ENCODE measurements around the gene AMMECR1. TPM values are rescaled to one million over a fixed set of nuclear protein-coding genes. Genes with fewer than 3 reads are reported as not detected.

AMMECR1 gene
- total and polyA plus RNA-seq, 2 of the 13 experiments (the other 11 are each of a cell fraction or from before 2014, with no cell fraction given), result 3.1 to 7.5 TPM

DNA sequence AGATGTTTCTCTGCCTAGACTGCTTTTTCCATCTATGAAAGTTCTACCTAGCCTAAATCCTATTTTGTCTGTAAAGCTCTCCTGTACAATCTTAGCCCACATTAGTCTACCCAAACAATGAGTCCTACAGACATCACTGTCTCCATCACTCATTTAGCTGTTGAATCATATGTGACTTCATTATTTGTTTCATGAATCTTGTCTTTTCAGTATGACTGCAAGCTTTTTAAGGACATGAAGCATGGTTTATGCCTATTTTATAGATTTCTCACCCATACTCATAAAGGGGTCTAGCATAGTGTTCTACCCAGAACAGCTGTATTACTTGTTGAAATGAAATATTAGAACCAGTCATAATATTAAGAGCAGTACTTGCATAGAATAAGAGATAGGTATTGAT, 13.0 kb downstream of the AMMECR1 start (continued):
- no peak for TF ChIP-seq PBX3 (CRISPR knock-in tag; IDR thresholded peaks at IDR 0.05; ENCODE audit: borderline replicate concordance)

DNA sequence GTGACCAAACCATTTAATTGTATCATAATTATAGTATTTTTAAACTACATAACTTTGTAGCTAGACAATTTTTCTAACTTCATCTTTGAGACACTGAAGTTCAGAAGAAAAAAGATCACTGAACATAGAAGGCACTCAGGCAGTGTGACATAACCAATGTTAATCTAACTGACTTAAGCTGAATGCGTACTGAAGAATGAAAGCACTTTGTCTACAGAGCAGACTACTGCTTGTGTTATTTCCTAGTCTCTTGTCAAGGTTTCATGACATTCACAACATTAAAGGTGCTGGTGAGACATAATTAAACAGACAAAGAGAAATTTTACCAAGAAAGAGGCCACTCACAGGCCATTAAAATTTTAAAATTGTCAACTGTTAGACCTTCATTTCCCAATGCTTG, 13.5 kb downstream of the AMMECR1 start:
- intact Hi-C loops (cut with micrococcal nuclease; ENCODE audit: unreplicated experiment) (no loop called here), in situ Hi-C loops (cut with HindIII; ENCODE audit: extremely low pct_ligation_motif_present, low pct_unique_long_range_greater_than_20kb) (no loop called here)
- no peaks in the 10 kb centered on the region for H3K27me3 ChIP-seq (ENCODE audit: control insufficient read depth in 1 of 2, insufficient read depth in 2 of 2, low read length in 2 of 2)
- FAIRE-seq (no peak), DNase-seq (ENCODE audit: low spot score) (no peak), ATAC-seq (no peak)
- no peak overlapping the region for H3K4me3 ChIP-seq (replicated peaks in 1 of 3; ENCODE audit: insufficient read depth in 1 of 3, low read depth in 2 of 3, low read length in 3 of 3)
- H2AFZ ChIP-seq (ENCODE audit: low read length), result no peak overlapping the region
- no peaks in the 10 kb centered on the region for H3K36me3 ChIP-seq (replicated peaks in 1 of 2; ENCODE audit: control insufficient read depth in 1 of 2, insufficient read depth in 2 of 2, low read length in 2 of 2)
- H4K20me1 ChIP-seq (ENCODE audit: insufficient read depth, low read length), result no peaks in the 10 kb centered on the region
- no peaks in the 10 kb centered on the region for H3K4me1 ChIP-seq (ENCODE audit: insufficient read depth, low read length)
- WGBS (ENCODE audit: low lambda C conversion rate), result 100% methylated on average over 1 of the region's 1 CpG
- H3K4me2 ChIP-seq (ENCODE audit: low read depth, low read length), result no peak overlapping the region
- H3K79me2 ChIP-seq (ENCODE audit: insufficient read depth, low read length), result no peaks in the 10 kb centered on the region
- no peak overlapping the region for H3K9ac ChIP-seq (ENCODE audit: insufficient read depth, low read depth, low read length)
- H3K9me3 ChIP-seq (ENCODE audit: low read length), result no peaks in the 10 kb centered on the region
- H3K27ac ChIP-seq (ENCODE audit: extremely low read length, insufficient read depth, low read length), result no peak overlapping the region
- ChIA-PET POLR2A (interaction anchor here (0.9 kb wide), 1 partner anchor 14 kb away, joined by 3 read pairs; the partner anchor contains the start of gene AMMECR1), CTCF (ENCODE audit: low intra/inter-chr PET ratio, low total read pairs) (no interaction called here)
- no TSS peak for BruUV-seq (replicated peaks)
- TF ChIP-seq SAFB2 (CRISPR knock-in tag; IDR thresholded peaks at IDR 0.05; ENCODE audit: borderline replicate concordance, low read depth) (no peak), ZNF749 (CRISPR knock-in tag; IDR thresholded peaks at IDR 0.05; ENCODE audit: borderline replicate concordance) (no peak), SYNCRIP (IDR thresholded peaks at IDR 0.05; ENCODE audit: insufficient read depth, low read depth, low read length) (no peak), ZNF256 (CRISPR knock-in tag; conservative IDR thresholded peaks at IDR 0.05) (no peak), ZBTB34 (CRISPR knock-in tag; IDR thresholded peaks at IDR 0.05) (no peak), ATAD3A (CRISPR knock-in tag; IDR thresholded peaks at IDR 0.05) (no peak), ATRX (CRISPR knock-in tag; IDR thresholded peaks at IDR 0.05; ENCODE audit: borderline replicate concordance) (no peak), SNAI1 (CRISPR knock-in tag; IDR thresholded peaks at IDR 0.05; ENCODE audit: borderline replicate concordance) (no peak), ZNF607 (CRISPR knock-in tag; IDR thresholded peaks at IDR 0.05; ENCODE audit: borderline replicate concordance) (no peak), ZBTB7A (CRISPR knock-in tag; IDR thresholded peaks at IDR 0.05) (no peak), ZNF709 (CRISPR knock-in tag; IDR thresholded peaks at IDR 0.05) (no peak), ZSCAN25 (CRISPR knock-in tag; IDR thresholded peaks at IDR 0.05) (no peak)
- TF ChIP-seq, protein P1, sequence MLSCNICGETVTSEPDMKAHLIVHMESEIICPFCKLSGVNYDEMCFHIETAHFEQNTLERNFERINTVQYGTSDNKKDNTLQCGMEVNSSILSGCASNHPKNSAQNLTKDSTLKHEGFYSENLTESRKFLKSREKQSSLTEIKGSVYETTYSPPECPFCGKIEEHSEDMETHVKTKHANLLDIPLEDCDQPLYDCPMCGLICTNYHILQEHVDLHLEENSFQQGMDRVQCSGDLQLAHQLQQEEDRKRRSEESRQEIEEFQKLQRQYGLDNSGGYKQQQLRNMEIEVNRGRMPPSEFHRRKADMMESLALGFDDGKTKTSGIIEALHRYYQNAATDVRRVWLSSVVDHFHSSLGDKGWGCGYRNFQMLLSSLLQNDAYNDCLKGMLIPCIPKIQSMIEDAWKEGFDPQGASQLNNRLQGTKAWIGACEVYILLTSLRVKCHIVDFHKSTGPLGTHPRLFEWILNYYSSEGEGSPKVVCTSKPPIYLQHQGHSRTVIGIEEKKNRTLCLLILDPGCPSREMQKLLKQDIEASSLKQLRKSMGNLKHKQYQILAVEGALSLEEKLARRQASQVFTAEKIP (CRISPR knock-in tag; IDR thresholded peaks at IDR 0.05; ENCODE audit: borderline replicate concordance), result no peak
- TF ChIP-seq, protein P2, sequence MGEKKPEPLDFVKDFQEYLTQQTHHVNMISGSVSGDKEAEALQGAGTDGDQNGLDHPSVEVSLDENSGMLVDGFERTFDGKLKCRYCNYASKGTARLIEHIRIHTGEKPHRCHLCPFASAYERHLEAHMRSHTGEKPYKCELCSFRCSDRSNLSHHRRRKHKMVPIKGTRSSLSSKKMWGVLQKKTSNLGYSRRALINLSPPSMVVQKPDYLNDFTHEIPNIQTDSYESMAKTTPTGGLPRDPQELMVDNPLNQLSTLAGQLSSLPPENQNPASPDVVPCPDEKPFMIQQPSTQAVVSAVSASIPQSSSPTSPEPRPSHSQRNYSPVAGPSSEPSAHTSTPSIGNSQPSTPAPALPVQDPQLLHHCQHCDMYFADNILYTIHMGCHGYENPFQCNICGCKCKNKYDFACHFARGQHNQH (CRISPR knock-in tag; IDR thresholded peaks at IDR 0.05), result no peak
- TF ChIP-seq, protein P3, sequence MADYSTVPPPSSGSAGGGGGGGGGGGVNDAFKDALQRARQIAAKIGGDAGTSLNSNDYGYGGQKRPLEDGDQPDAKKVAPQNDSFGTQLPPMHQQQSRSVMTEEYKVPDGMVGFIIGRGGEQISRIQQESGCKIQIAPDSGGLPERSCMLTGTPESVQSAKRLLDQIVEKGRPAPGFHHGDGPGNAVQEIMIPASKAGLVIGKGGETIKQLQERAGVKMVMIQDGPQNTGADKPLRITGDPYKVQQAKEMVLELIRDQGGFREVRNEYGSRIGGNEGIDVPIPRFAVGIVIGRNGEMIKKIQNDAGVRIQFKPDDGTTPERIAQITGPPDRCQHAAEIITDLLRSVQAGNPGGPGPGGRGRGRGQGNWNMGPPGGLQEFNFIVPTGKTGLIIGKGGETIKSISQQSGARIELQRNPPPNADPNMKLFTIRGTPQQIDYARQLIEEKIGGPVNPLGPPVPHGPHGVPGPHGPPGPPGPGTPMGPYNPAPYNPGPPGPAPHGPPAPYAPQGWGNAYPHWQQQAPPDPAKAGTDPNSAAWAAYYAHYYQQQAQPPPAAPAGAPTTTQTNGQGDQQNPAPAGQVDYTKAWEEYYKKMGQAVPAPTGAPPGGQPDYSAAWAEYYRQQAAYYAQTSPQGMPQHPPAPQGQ (CRISPR knock-in tag; IDR thresholded peaks at IDR 0.05; ENCODE audit: borderline replicate concordance), result no peak

Measured in HepG2 (cell line).